SK-N-SH (cell line): ENCODE measurements around the gene IGSF11.

ENCODE experiments used
- CTCF ChIP-seq: fragments of 200-600 bp; sonication (generic); IDR thresholded peaks from 2 replicates; pipeline ENCODE4 v1.6.1; 2017; ENCODE audit warnings: antibody characterized with exemption, mild to moderate bottlenecking, moderate library complexity
- ELF1 ChIP-seq: IDR thresholded peaks from 2 replicates; pipeline ENCODE4 v1.4.0; 2012
- EP300 ChIP-seq, 2 experiments: IDR thresholded peaks; 2 replicates each; pipeline versions ENCODE4 v1.4.0 to v1.6.1; 2012; ENCODE audit warnings: borderline replicate concordance in 1 of 2, low read depth in 1 of 2, low read length in 1 of 2
- EZH2phosphoT487 ChIP-seq: fragments of 200-600 bp; sonication (generic); IDR thresholded peaks from 2 replicates; pipeline ENCODE4 v1.6.1; 2017; ENCODE audit warnings: low read depth, mixed run types, mild to moderate bottlenecking, antibody characterized with exemption, moderate library complexity, borderline replicate concordance
- MAX ChIP-seq: IDR thresholded peaks from 2 replicates; pipeline ENCODE4 v1.4.0; 2012; ENCODE audit warnings: low read depth
- NRF1 ChIP-seq: IDR thresholded peaks from 2 replicates; pipeline ENCODE4 v1.6.1; 2012; ENCODE audit warnings: low read depth, mild to moderate bottlenecking, low read length
- RCOR1 ChIP-seq: fragments of 150-350 bp; IDR thresholded peaks from 2 replicates; pipeline ENCODE4 v1.6.1; 2017; ENCODE audit warnings: antibody characterized with exemption, low read length
- TF ChIP-seq, protein P1 (sequence below): IDR thresholded peaks from 2 replicates; pipeline ENCODE4; 2012
- TF ChIP-seq, protein P2 (sequence below): fragments of 150-350 bp; IDR thresholded peaks from 2 replicates; pipeline ENCODE4 v1.6.1; 2016; ENCODE audit warnings: mild to moderate bottlenecking, low read depth, low read length
- TF ChIP-seq, protein P3 (sequence below): fragments of 150-350 bp; IDR thresholded peaks from 2 replicates; pipeline ENCODE4 v1.6.1; 2017; ENCODE audit warnings: antibody characterized with exemption, low read length, low read depth, borderline replicate concordance

DNA sequence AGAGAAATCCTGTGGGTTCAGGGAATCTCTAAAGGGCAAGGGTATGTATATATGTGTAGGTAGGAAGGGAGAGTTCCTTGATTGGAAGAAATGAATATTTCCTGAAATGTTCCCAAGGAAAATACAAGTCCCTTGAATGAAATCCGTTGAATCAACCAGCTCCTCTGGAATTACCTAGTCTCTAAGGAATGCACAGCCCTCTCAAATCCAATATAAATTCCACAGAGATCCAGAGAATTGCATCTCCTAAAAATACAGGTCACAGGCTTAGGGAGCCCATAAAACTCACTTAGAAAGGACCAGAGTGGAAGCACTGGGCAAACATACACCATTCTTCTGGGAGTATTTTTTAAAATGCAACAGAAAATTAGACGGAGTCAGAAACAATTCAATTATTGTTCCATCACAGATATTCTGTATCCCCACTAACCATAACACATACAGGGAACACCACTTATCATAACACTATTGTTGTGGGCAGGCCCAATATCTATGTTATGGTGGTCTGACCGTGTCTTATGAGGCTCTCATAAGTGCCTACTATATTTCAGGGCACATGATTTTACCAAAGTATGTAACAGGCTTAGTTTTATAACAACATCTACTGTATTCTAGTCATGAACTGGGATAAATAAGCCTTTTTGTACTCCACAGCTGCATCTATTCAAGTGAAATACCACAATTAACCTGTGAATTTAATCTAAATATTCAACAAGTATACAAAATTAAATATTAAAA is 43.7 kb downstream of the IGSF11 start:
- TF ChIP-seq NRF1 (no peak), CTCF (no peak), MAX (no peak), ELF1 (no peak), RCOR1 (no peak), EP300 (IDR thresholded peaks at IDR 0.05; ENCODE audit: borderline replicate concordance in 1 of 2, low read depth in 1 of 2, low read length in 1 of 2) (no peak), EZH2phosphoT487 (no peak)
- TF ChIP-seq, protein P1, sequence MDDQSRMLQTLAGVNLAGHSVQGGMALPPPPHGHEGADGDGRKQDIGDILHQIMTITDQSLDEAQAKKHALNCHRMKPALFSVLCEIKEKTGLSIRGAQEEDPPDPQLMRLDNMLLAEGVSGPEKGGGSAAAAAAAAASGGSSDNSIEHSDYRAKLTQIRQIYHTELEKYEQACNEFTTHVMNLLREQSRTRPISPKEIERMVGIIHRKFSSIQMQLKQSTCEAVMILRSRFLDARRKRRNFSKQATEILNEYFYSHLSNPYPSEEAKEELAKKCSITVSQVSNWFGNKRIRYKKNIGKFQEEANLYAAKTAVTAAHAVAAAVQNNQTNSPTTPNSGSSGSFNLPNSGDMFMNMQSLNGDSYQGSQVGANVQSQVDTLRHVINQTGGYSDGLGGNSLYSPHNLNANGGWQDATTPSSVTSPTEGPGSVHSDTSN = no peak
- TF ChIP-seq, protein P2, sequence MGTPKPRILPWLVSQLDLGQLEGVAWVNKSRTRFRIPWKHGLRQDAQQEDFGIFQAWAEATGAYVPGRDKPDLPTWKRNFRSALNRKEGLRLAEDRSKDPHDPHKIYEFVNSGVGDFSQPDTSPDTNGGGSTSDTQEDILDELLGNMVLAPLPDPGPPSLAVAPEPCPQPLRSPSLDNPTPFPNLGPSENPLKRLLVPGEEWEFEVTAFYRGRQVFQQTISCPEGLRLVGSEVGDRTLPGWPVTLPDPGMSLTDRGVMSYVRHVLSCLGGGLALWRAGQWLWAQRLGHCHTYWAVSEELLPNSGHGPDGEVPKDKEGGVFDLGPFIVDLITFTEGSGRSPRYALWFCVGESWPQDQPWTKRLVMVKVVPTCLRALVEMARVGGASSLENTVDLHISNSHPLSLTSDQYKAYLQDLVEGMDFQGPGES = no peak
- TF ChIP-seq, protein P3, sequence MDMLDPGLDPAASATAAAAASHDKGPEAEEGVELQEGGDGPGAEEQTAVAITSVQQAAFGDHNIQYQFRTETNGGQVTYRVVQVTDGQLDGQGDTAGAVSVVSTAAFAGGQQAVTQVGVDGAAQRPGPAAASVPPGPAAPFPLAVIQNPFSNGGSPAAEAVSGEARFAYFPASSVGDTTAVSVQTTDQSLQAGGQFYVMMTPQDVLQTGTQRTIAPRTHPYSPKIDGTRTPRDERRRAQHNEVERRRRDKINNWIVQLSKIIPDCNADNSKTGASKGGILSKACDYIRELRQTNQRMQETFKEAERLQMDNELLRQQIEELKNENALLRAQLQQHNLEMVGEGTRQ = no peak
